ENCODE measurements around the gene SORCS3.

The SORCS3 gene

DNA sequence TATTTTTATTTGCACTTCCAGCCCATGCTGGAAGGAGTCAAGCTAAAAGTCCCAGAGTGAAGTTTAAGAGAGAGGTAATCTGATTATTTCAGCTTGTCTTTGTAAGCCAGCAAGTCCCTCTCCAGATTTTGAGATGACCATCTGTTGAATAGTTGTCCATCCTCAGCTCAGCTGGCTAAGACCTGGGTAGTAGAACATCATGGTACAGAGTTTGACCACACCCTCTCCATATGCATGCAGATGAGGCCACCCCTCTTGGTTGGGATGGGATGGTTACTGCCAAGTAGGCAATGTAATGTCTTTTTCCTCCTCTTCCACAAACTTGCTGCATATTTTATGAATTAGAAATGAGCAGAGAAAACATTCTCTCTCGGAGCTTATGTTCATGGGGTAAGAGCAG is 639.8 kb downstream of the SORCS3 start:
- no peak for DNase-seq

DNA sequence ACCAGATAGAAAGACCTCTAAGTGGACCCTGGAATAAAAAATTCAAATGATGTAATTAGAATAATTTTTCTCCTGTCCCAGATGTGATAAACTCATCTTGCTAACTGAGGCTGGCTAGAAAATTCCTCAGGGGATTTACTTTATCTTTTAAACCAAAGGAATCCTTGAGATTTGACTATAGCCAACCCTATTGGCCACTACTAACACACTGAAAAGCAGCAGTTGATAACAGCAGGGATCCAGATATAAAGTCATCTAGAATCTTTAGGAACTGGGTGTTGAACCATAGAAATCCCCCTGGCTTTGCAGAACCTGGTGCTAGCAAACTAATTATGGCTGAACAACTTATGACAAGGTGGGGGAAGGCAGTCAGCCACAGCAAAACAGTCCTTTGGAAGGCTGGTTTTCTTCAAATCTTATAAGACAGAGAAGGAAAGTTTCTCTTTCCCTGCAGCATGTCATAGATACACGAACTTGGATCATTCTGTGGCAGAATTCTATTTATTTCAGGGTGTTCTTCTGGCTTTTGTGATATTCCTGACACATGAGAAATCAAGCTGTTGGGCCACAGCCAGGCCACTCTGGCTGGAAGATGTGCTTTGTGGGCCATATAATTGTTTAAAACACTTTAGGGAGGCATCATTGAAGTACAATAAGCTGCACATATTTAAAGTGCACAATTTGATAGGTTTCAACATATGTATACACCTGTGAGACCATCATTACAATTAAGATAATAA is 643.6 kb downstream of the SORCS3 start:
- DNase-seq, result no peak

DNA sequence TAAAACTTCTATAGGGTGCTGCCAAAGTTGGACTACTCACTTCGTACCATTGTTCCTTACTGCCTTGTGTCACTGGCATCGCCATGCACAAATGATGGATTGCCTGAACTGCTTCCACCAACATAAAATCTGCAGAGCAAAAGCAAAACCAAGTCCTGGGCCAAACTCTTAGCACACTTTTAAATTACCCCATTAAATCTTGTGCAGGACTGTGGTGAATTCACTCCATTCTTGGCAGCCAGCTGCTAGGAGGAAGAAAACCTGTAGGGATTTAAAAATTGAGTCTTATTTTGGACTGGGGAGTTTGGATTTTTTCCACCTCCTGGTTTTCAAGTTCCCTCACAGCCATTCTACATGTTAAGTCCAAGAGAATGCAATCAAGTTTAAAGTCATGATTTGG is 646.9 kb downstream of the SORCS3 start:
- no peak for DNase-seq

DNA sequence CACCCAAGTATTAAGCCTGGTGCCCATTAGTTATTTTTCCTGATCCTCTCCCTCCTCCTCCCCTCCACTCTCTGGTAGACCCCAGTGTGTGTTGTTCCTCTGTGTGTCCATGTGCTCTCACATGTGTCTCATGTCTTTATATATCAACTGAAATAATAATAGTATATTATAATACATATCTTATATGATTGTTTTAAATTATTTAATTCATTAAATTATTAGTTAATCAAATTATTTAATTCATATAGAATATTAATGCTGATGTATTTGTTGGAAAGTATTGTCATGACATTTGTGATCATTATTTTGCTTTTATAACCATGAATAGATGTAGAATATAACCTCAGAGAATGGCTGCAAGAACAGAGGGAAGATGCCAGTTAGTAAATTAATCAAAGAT is 647.5 kb downstream of the SORCS3 start:
- no peak for DNase-seq

DNA sequence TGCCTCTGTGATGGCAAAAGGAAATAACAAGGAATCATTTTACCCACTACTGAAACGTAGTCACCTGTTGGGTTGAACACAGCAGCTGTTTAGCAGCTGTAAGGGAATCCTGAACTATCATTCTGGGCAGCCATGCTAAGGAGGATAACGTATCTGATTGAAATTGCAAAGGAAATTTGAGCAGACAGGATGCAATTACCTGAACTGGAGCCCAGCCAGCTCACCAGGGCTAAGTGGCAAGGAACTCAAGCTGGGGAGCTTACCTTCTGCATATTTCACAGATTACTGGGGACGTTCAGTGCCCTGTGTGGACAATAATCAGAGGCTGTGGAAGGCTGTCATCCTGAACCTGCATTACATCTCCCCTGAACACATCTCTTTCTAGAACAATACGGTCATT is 650.5 kb downstream of the SORCS3 start:
- DNase-seq, result no peak

DNA sequence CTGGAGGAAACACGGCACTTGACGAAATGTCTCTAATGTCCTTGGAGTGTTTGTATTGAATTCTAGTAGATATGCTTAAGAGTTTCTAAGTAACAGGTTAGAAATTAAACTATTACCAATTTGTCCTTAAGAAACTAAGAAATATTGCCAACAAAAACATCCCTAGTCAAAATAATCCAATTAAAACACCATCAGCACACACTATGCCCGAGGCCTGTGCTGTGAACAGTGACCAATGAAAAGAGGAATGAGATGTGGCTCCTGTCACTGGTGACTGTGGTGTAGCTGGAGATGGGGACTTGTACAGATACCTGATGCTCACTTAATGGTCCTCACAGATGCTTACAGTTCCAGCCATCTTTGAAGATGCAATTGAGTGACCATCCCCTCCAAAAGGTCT is 651.1 kb downstream of the SORCS3 start:
- DNase-seq, result no peak
